ENCODE results near the gene GTPBP10. TPM values are rescaled to one million over a fixed set of nuclear protein-coding genes. Genes with fewer than 3 reads are reported as not detected.
A peak's percentile ranks its signal among the peaks of the same experiment; 100 is the strongest.

GTPBP10 gene
- total RNA-seq, 1 experiment from 2014 or later, result 23.5 TPM

DNA sequence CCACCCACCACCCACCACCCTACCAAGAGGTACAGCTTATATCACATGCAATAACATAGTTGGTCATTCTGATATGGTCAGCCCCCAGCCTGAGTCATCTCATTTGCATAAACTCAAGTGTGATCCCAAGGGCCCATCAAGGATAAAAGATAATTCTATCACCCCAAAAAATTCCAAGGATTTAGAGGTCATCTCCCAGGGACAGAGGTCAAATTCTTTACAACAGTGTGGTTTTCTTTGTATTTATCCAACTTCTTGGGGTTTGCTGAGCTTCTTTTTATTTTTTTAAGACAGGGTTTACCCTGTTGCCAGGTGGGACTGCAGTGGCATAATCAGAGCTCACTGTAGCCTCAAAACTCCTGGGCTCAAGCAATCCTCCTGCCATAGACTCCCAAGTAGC is 9.4 kb upstream of the GTPBP10 start:
- DNase-seq (no peak), ATAC-seq (no peak)
- Histone ChIP-seq H3K4me2 (ENCODE audit: low read length) (no peak overlapping the region), H3K4me3 (ENCODE audit: low read length) (no peak overlapping the region), H3K36me3 (ENCODE audit: low read depth, low read length) (no peaks in the 10 kb centered on the region), H2AFZ (ENCODE audit: low read length) (no peak overlapping the region), H3F3A (ENCODE audit: low read length, unreplicated experiment) (no peaks in the 10 kb centered on the region), H3K4me1 (ENCODE audit: insufficient read depth, low read length) (no peaks in the 10 kb centered on the region), H3K27me3 (ENCODE audit: low read length) (no peaks in the 10 kb centered on the region), H3K9me3 (ENCODE audit: low read length) (no peaks in the 10 kb centered on the region), H3K79me2 (ENCODE audit: low read length) (no peaks in the 10 kb centered on the region), H3K9me2 (replicated peaks; ENCODE audit: low read length) (no peaks in the 10 kb centered on the region), H3K9ac (ENCODE audit: low read length) (no peak overlapping the region), H3K27ac (ENCODE audit: low read length) (no peak overlapping the region), H4K20me1 (ENCODE audit: low read length) (no peaks in the 10 kb centered on the region)
- intact Hi-C loops (cut with micrococcal nuclease), result no loop called here
- TF ChIP-seq, protein P1, sequence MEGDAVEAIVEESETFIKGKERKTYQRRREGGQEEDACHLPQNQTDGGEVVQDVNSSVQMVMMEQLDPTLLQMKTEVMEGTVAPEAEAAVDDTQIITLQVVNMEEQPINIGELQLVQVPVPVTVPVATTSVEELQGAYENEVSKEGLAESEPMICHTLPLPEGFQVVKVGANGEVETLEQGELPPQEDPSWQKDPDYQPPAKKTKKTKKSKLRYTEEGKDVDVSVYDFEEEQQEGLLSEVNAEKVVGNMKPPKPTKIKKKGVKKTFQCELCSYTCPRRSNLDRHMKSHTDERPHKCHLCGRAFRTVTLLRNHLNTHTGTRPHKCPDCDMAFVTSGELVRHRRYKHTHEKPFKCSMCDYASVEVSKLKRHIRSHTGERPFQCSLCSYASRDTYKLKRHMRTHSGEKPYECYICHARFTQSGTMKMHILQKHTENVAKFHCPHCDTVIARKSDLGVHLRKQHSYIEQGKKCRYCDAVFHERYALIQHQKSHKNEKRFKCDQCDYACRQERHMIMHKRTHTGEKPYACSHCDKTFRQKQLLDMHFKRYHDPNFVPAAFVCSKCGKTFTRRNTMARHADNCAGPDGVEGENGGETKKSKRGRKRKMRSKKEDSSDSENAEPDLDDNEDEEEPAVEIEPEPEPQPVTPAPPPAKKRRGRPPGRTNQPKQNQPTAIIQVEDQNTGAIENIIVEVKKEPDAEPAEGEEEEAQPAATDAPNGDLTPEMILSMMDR (conservative IDR thresholded peaks at IDR 0.05; ENCODE audit: low read depth, low read length), result no peak
- TF ChIP-seq EZH2 (IDR thresholded peaks at IDR 0.05; ENCODE audit: low read length, unreplicated experiment) (no peak), EZH2phosphoT487 (IDR thresholded peaks at IDR 0.05; ENCODE audit: borderline replicate concordance, low read length) (no peak)
- no TSS peak for BruUV-seq (replicated peaks)
- ChIA-PET POLR2A (ENCODE audit: unreplicated experiment) (no interaction called here), CTCF (no interaction called here)

DNA sequence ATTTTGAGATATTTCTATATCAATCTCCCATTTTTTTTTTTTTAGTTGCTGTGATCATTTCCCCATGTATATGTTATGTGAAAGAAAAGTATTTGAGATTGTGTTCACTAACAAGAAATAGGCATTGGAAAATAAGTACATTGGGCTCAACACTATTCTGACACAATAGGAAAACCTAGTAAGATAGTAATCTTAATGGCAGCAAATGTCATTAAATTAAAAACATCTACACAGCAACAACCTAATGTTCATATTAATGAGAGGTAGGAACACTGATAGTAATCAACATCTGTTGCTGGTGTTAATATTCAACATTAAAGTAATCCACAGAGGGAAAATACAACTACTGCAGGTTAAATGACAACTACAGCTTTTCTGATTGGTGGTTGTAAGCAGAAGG is 1.5 kb upstream of the GTPBP10 start:
- H3K9me3 ChIP-seq (ENCODE audit: low read length), result no peaks in the 10 kb centered on the region
- H3K27ac ChIP-seq (ENCODE audit: low read length), result no peak overlapping the region
- no TSS peak for BruUV-seq (replicated peaks)
- H3K4me2 ChIP-seq (ENCODE audit: low read length), result peak overlapping the region; percentile 93
- POLR2A ChIA-PET (ENCODE audit: unreplicated experiment), result no interaction called here
- no peak overlapping the region for H3K9ac ChIP-seq (ENCODE audit: low read length)
- H4K20me1 ChIP-seq (ENCODE audit: low read length), result no peaks in the 10 kb centered on the region
- no peak overlapping the region for H3K4me3 ChIP-seq (ENCODE audit: low read length)
- no peak for TF ChIP-seq EZH2 (IDR thresholded peaks at IDR 0.05; ENCODE audit: low read length, unreplicated experiment)
- no peak for TF ChIP-seq EZH2phosphoT487 (IDR thresholded peaks at IDR 0.05; ENCODE audit: borderline replicate concordance, low read length)
- TF ChIP-seq, protein P1 (conservative IDR thresholded peaks at IDR 0.05; ENCODE audit: low read depth, low read length), result no peak
- intact Hi-C loops (cut with micrococcal nuclease), result no loop called here
- CTCF ChIA-PET, result interaction anchor here (1.1 kb wide), 1 partner anchor 59 kb away, joined by 3 read pairs; the partner anchor contains the start of gene CLDN12
- no peak for ATAC-seq
- DNase-seq, result no peak
- H2AFZ ChIP-seq (ENCODE audit: low read length), result peak overlapping the region; percentile 99
- no peaks in the 10 kb centered on the region for H3K36me3 ChIP-seq (ENCODE audit: low read depth, low read length)
- H3K9me2 ChIP-seq (replicated peaks; ENCODE audit: low read length), result no peaks in the 10 kb centered on the region
- H3K27me3 ChIP-seq (ENCODE audit: low read length), result no peaks in the 10 kb centered on the region
- H3K4me1 ChIP-seq (ENCODE audit: insufficient read depth, low read length), result peaks cover 14% of the 10 kb centered on the region; the same call in 1 of the 2 replicates
- H3F3A ChIP-seq (ENCODE audit: low read length, unreplicated experiment), result no peaks in the 10 kb centered on the region
- peaks cover 35% of the 10 kb centered on the region for H3K79me2 ChIP-seq (ENCODE audit: low read length)

DNA sequence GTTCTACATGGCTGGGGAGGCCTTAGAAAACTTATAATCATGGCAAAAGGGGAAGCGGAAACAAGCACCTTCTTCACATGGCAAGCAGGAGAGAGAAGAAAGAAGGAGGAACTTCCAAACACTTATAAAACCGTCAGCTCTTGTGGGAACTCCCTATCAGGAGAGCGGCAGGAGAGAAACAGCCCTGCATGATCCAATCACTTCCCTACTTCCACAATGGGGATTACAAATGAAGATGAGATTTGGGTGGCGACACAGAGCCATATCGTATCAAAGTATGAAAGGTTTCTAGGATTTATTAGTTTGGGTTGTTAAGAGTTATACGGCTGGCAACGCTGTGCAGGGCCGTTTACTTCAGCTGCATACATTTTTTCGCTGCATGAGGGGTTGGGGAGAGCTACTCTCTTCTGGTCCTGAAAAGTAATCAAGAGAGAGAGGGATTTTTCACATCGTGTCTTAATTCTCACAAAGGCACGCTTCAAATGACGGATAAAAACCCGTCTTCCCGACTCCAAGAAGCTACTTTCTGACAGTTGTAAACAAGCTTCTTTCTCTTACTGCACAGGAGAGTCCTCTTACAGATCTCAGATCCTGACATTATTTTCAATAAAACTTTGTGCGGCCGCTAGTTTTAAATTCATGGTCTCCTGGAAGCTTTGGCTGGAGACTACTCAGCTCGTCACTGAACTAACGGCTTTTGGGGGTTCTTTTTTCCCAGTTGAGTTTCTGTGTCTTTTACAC is 751 bp upstream of the GTPBP10 start:
- DNase-seq, result peak; percentile 37
- Histone ChIP-seq H2AFZ (ENCODE audit: low read length) (peak overlapping the region; percentile 99), H3K36me3 (ENCODE audit: low read depth, low read length) (no peaks in the 10 kb centered on the region), H3K4me3 (ENCODE audit: low read length) (peak overlapping the region; percentile 96), H3K79me2 (ENCODE audit: low read length) (peaks cover 42% of the 10 kb centered on the region), H3K9me3 (ENCODE audit: low read length) (no peaks in the 10 kb centered on the region), H3K4me2 (ENCODE audit: low read length) (peak overlapping the region; percentile 93), H3K27me3 (ENCODE audit: low read length) (no peaks in the 10 kb centered on the region), H3K27ac (ENCODE audit: low read length) (no peak overlapping the region), H3K4me1 (ENCODE audit: insufficient read depth, low read length) (peaks cover 14% of the 10 kb centered on the region; the same call in 1 of the 2 replicates), H4K20me1 (ENCODE audit: low read length) (no peaks in the 10 kb centered on the region), H3F3A (ENCODE audit: low read length, unreplicated experiment) (no peaks in the 10 kb centered on the region), H3K9ac (ENCODE audit: low read length) (peak overlapping the region; percentile 94), H3K9me2 (replicated peaks; ENCODE audit: low read length) (no peaks in the 10 kb centered on the region)
- ATAC-seq, result peak; percentile 52
- CTCF ChIA-PET, result interaction anchor here (0.6 to 1.1 kb wide), 3 partner anchors 33 to 249 kb away, joined by 3 read pairs; partner anchors contain the start of gene CLDN12
- TF ChIP-seq, protein P1 (conservative IDR thresholded peaks at IDR 0.05; ENCODE audit: low read depth, low read length), result no peak
- no peak for TF ChIP-seq EZH2phosphoT487 (IDR thresholded peaks at IDR 0.05; ENCODE audit: borderline replicate concordance, low read length)
- TF ChIP-seq EZH2 (IDR thresholded peaks at IDR 0.05; ENCODE audit: low read length, unreplicated experiment), result no peak
- intact Hi-C loops (cut with micrococcal nuclease), result loop anchor here (1.0 to 2.0 kb wide), 3 partner anchors 39 to 81 kb away; partner anchors contain the start of gene CLDN12
- POLR2A ChIA-PET (ENCODE audit: unreplicated experiment), result interaction anchor here (0.5 to 0.8 kb wide), 3 partner anchors 11 to 166 kb away, joined by 3 to 4 read pairs (median 4); no protein-coding TSS in a partner anchor
- TSS peak; percentile 94 for BruUV-seq (replicated peaks)

All from PC-3 (cell line).